ENCODE results near the gene FRK. TPM values are rescaled to one million over a fixed set of nuclear protein-coding genes. Genes with fewer than 3 reads are reported as not detected.
"Not testable (repeated sequence)": the region's sequence is repeated elsewhere in the genome, so short reads cannot be mapped to it uniquely, and the experiment has no call there.

FRK gene
- total RNA-seq, 2 donors from 2014 or later: 7.9 to 9.1 TPM

GRCh38 chr6:116100419-116101301 lies 40.0 kb upstream of the FRK start, which contains the start of gene NT5DC1:
Gene NT5DC1, plus strand, starts transcription at chr6:116100853. Its CDS starts 78 bp downstream, at chr6:116100931.
- 0 to 1% methylated on average over 29 to 84 of the region's 87 CpGs for WGBS, 2 donors
- intact Hi-C loops (cut with DNase I): no loop called here

GRCh38 chr6:116099036-116099435 lies 38.3 kb upstream of the FRK start:
- 63 to 71% methylated on average over 1 of the region's 1 CpG for WGBS, 2 donors
- H3K27me3 ChIP-seq: no peaks in the 10 kb centered on the region
- H3K9me3 ChIP-seq: peaks cover 0 to 10% (median 0%) of the 10 kb centered on the region in 3 donors
- DNase-seq (no peak), ATAC-seq (no peak)
- intact Hi-C loops (cut with DNase I): loop anchor here (5.0 kb wide), 1 partner anchor 92 kb away; no protein-coding TSS in a partner anchor
- peaks cover 33% of the 10 kb centered on the region for H3K4me1 ChIP-seq
- no peak overlapping the region for H3K4me3 ChIP-seq
- H3K36me3 ChIP-seq (replicated peaks in 1 of 2; ENCODE audit: insufficient read depth in 1 of 2, low read depth in 2 of 2): no peaks in the 10 kb centered on the region
- no peak overlapping the region for H3K27ac ChIP-seq
- no peak for TF ChIP-seq POLR2A (IDR thresholded peaks at IDR 0.05)
- TF ChIP-seq CTCF (IDR thresholded peaks at IDR 0.05): no peak

More at GRCh38 chr6:116100419-116101301, 40.0 kb upstream of the FRK start, which contains the start of gene NT5DC1:
- H3K36me3 ChIP-seq (replicated peaks in 1 of 2; ENCODE audit: insufficient read depth in 1 of 2, low read depth in 2 of 2): no peaks in the 10 kb centered on the region
- H3K4me3 ChIP-seq: peak within 1 kb of the TSS; percentile 65 to 73
- peaks cover 40% of the 10 kb centered on the region for H3K4me1 ChIP-seq
- peak; percentile 94 for ATAC-seq
- H3K9me3 ChIP-seq: peaks cover 0 to 10% (median 0%) of the 10 kb centered on the region in 3 donors
- no peaks in the 10 kb centered on the region for H3K27me3 ChIP-seq
- TF ChIP-seq POLR2A (IDR thresholded peaks at IDR 0.05) (peak; percentile 83 to 88 (median 83)), CTCF (IDR thresholded peaks at IDR 0.05) (peak in 6 of 7 experiments; percentile 24 to 59 (median 52))
- peak; percentile 83 to 91 (median 86) for DNase-seq
- H3K27ac ChIP-seq: peak within 1 kb of the TSS; percentile 93 to 98 (median 96)

GRCh38 chr6:116096979-116097816 lies 36.5 kb upstream of the FRK start:
- intact Hi-C loops (cut with DNase I): loop anchor here (5.0 kb wide), 1 partner anchor 90 kb away; no protein-coding TSS in a partner anchor
- ATAC-seq (no peak), DNase-seq (no peak)
- Histone ChIP-seq H3K27ac (no peak overlapping the region), H3K27me3 (no peaks in the 10 kb centered on the region), H3K9me3 (peaks cover 0 to 10% (median 0%) of the 10 kb centered on the region in 3 donors), H3K36me3 (replicated peaks in 1 of 2; ENCODE audit: insufficient read depth in 1 of 2, low read depth in 2 of 2) (no peaks in the 10 kb centered on the region), H3K4me3 (no peak overlapping the region), H3K4me1 (peaks cover 22% of the 10 kb centered on the region)
- 11 to 62% methylated on average over 2 of the region's 2 CpGs for WGBS, 2 donors
- TF ChIP-seq POLR2A (IDR thresholded peaks at IDR 0.05) (no peak), CTCF (IDR thresholded peaks at IDR 0.05) (peak; percentile 18 to 63 (median 53))

- not testable (repeated sequence) for H3K9me3 ChIP-seq; H3K36me3 ChIP-seq (replicated peaks in 1 of 2; ENCODE audit: insufficient read depth in 1 of 2, low read depth in 2 of 2); DNase-seq; H3K27ac ChIP-seq; ATAC-seq; H3K4me3 ChIP-seq; H3K27me3 ChIP-seq
- intact Hi-C loops (cut with DNase I): loop anchor here (5.0 kb wide), 1 partner anchor 89 kb away; no protein-coding TSS in a partner anchor
- 80 to 84% methylated on average over 9 of the region's 9 CpGs for WGBS, 2 donors
- peaks cover 14% of the 10 kb centered on the region for H3K4me1 ChIP-seq
Observed at GRCh38 chr6:116096048-116096759, 35.5 kb upstream of the FRK start.
